DLD1 (cell line): ENCODE measurements around the gene STXBP3.

Source experiments
- in situ Hi-C: cut with HindIII; loops from 2 replicates; pipeline ENCODE4 v1.10.0; 2017; ENCODE audit warnings: low sequenced_read_pairs

STXBP3 gene

DNA sequence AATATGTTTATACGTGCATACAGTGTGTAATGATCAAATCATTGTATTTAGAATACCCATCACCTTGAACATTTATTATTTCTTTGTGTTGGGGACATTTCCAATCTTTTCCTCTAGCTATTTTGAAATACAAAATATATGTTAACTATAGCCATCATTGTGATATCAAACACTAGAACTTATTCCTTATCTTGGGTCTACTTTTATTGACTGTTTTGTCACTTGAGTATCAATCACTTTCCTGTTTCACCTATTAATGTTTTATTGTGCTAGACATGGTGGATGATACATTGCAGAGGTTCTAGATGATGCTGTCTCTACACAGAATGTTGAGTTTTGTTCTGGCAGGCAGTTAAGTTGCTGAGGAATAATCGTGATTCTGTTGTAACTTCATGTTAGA lies 45.9 kb downstream of the STXBP3 start:
- in situ Hi-C loops: no loop called here

- in situ Hi-C loops: no loop called here
Observed at GRCh38 chr1:108799001-108799400, 52.5 kb downstream of the STXBP3 start.

- in situ Hi-C loops: no loop called here
Observed at GRCh38 chr1:108801101-108801500, 54.6 kb downstream of the STXBP3 start.

DNA sequence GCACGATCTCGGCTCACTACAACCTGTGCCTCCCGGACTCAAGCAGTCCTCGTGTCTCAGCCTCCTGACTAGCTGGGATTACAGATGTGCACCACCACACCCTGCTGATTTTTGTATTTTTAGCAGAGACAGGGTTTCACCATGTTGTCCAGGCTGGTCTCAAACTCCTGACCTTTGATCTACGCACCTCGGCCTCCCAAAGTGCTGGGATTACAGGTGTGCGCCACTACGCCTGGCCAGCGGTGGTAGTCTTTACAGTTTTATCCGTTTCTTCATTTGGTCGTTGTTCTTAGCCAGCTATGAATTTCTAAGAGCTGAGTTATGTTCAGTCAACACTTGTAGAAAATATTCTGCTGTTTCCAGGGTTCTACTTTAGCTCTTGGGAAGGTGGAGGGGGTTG lies 57.1 kb downstream of the STXBP3 start:
- in situ Hi-C loops: no loop called here

DNA sequence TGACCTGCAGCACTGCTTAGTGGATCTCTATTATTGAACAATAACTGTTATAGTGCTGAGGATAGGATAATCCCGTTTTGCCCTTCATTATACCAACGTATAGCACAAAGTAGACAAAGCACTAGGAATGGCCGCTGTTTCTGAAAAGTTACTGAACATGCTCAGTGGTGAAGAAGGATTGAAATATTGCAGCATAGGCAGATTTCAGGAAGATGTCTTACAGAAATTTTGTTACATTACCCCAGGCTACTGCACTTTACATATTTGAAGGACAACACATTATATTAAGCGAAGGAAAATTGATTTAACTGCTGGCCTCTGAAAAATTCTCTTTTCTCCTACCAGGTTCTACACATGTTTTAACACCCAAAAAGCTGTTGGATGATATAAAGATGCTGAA lies 62.0 kb downstream of the STXBP3 start:
- in situ Hi-C loops: no loop called here

DNA sequence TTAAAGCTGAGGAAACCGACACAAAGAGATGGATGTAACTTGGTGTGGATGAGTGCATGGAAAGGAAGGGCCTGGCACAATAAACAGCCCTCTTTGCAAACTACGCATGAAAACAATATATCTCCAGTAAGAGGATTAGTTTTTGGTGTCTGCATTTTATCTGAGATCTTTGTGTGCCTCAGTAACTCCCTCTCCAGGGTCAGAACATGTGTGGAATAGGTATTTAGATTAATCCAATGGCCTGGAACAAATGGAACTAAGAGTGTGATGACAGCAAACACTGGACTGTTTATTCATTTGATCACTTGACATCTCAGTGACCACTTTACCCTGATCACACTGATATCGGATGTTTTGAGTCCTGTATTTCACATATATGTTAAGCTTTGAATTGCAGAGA lies 65.1 kb downstream of the STXBP3 start:
- in situ Hi-C loops: no loop called here

DNA sequence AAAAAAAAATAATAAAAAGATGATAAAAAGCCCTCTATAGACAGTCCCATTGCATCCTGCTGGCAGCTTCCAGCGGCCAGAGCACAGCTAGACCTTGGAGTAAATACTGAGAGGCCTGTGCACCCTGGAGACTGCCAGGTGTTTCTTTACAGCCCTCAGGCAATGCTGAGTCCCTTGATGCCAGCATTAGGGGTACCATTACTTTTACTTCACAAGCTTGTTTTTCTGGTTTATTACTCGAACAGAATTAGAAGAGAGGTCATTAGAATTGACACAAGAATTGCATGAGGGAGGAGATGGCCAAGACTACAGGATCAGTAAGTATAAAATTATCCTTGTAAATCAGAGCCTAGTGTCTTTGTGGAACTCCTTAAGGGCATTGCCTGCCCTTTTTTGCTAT lies 66.9 kb downstream of the STXBP3 start:
- in situ Hi-C loops: no loop called here

DNA sequence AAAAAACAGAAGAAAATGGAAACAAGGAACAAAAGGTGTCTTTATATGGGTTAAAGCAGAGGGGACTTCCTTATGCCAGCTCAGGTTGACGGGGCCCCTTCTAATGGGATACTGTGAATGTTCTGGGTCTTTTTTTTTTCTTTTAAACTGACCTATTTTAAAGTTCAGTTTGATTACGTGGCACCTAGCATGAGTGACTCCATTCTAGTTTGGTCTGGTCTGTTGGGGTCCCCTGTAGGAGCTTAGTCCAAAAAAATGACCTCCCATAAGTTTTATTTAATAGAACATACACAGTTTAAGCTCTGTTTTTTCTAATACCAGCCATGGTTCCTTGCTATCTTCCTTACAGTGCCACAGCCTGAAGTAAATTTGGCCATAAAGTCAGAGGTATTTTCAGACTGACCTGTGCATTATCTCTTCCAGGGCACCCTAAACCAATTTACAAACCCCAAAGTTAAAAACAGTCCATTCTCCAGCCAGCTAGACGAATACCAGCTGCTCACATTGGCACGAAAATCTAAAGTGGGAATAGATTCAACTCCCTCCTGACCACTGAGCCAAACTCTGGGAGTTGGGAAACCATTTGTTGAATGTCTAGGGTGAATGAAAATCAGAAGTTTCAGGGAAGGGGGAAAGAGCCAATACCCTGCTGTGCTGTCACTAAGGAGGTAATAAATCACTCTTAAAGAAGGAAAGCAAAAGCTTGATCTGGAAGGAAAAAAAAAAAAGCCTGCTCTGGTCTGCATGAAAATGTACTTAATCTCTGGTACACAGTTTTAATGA lies 68.1 kb downstream of the STXBP3 start:
- in situ Hi-C loops: no loop called here

DNA sequence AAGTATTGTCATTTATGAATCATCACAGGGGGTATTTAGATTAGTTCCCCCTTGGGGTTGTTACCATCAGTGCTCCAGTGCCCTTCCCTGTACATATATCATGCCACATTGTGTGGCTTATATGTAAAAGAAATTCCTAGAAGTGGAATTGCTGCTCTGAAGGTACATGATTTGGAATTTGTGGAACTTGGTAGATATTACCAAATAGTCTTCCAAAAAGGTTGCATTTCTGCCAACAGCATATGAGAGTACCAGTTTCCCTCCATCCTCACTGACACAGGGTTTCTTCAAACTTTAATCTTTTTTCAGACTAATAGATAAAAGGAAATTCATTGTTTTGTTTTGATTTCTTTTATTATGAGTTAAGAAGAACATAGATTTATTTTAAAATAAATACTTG lies 69.1 kb downstream of the STXBP3 start:
- in situ Hi-C loops: no loop called here

DNA sequence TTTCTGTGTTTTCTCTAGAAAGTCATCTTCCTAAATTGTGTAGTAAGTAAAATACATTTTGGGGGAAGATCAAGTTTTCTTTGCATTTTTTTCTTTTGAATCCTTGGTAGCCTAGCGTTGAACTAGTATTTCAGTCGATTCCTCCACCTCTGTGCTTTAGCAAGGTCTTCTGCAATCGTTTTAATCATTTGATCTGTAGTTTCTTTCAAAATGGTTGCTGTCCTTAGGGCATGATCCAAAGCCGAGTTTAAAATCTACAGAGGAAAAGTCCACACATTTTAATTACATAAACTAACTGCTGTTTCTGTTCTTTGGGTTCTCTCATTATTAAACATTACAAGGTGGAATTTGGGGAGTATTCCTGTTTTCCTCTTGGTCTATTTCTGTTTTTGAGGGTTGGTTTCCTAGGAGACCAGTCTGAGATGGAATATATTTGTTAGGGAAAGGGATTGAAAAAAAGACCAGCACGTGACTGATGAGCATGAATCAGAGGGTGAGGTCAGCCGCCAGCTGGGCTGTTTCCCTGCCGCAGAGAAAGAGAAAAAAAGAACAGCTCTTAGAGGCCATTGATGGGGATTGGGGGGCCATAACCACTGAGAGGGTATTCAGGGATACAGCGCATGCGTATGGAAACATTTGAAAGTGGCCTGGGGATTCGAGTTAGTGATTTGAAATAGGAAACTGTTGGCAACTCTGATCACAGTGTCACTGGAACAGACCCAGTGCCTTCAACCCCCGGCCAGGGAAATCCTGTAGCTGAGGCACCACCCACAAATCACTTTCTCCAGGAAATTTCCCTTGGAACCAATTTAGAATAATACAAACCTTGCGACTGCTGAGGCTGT lies 69.8 kb downstream of the STXBP3 start:
- in situ Hi-C loops: no loop called here

GRCh38 chr1:108817016-108817415 lies 70.5 kb downstream of the STXBP3 start:
- in situ Hi-C loops: no loop called here

DNA sequence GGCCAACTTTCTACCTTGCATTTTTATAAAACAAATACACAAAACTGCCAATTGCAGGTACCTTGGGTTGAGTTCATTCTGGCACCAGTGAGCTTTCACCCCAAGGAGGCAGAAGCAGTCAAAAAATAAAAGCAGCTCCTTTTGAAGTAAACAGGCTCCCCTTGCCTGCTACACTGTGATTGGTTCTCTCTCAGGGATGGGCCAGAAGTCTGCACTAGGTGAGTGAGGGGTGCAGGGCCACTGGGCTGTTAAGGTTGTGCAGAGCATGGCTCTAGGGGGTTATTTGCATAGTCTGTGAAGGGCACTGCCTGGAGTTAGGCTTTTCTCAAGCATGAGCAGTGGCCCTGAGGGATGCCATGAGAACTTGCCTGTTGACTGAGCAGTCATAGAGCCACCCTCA lies 71.3 kb downstream of the STXBP3 start:
- in situ Hi-C loops: no loop called here

DNA sequence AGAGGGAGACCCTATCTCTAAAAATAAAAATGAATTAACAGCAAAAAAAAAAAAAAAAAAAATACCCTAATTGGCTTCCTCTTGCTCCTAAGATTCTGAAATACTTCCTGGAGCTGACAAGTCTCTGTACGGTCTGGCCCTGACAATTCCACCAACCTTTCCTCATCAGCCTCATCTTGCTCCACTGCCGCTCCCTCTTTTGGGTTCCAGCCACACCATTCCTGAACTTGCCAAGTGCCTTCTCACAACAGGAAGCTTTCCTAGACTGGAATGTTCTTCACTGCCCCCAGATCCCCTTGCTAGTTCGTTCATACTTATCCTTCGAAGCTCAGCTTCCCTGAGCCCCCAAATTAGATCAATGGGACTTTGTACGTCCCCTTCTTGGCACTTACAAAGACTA lies 73.4 kb downstream of the STXBP3 start:
- in situ Hi-C loops: no loop called here

GRCh38 chr1:108823632-108824031 lies 77.2 kb downstream of the STXBP3 start:
- in situ Hi-C loops: no loop called here

DNA sequence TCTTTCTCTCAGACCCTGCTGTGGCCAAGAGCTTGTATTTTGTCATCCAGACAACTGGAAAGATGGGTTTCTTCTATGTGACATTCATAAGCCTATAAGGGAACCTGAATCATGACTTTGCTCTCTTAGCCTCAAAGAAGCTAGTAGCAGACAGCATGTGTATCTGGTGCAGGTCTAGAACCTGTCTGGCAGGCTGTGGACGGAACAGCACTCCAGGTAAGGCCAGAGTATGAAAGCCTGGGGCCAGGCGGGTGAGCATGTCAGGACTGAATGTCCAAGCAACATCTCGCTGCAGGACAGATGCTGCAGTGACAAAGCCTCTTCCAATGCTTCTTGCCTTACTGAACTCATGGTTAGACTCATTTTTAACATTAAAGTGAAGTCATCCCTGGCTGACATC lies 77.6 kb downstream of the STXBP3 start:
- in situ Hi-C loops: no loop called here

- in situ Hi-C loops: no loop called here
Observed at GRCh38 chr1:108826081-108826635, 79.7 kb downstream of the STXBP3 start.

DNA sequence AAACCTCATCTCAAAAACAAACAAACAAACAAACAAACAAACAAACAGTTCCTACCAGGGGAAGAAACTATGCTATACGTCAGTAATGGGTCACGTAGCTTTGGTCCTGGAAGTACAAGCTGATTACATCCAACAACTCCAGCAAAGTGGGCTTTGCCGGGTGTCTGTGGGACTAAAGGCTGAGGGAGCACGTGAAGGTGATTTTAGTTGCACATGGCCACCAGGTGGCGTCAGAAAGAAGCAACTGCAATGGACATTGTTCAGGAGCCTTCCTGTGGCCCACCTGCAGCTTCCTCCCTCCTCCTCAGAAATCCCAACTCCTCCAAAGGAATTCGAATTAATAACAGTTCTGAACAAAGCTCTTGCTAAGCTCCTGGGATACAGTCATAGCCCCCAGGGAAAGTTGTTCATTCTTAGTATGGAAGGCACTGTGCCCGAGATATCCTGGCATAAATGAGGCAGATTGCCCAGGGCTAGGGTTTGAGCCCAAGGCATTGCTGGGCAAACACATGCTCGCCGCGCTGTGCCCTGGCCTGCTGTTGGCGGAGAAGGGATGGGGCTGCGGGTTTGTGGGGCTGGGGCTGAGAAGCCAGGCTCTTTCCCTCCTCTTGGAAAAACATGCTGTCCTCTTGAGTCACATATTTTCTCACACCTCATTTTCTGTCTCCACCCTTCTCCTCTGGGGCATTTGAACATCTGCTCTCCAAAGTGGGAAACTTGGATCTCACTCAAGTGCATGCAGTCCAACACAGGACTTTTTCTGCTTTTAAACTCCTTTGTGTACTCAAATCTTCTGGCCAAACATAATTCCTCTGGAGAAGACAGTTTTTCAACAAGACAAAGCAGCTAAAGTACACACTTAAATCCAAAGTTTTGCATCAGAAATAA lies 81.8 kb downstream of the STXBP3 start:
- in situ Hi-C loops: no loop called here

DNA sequence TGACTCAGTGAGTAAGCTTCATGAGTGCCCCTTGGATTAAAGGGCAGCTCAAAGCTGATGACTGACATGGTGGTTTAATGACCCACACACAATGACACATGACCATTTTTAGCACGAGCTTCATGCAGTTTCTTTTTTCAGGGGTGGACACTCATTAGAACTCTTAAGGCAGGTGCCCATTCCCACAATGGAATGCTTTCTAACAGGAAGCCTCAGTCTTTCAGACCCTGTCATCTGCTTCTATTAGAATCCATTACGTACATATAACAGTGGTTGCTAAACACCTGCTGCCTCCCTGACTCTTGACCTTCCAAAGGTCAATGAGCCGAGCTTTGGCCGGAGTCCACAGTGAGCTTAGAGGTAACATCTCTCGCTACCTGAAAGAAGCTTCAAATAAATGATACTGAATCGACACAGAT lies 83.0 kb downstream of the STXBP3 start:
- in situ Hi-C loops: no loop called here

DNA sequence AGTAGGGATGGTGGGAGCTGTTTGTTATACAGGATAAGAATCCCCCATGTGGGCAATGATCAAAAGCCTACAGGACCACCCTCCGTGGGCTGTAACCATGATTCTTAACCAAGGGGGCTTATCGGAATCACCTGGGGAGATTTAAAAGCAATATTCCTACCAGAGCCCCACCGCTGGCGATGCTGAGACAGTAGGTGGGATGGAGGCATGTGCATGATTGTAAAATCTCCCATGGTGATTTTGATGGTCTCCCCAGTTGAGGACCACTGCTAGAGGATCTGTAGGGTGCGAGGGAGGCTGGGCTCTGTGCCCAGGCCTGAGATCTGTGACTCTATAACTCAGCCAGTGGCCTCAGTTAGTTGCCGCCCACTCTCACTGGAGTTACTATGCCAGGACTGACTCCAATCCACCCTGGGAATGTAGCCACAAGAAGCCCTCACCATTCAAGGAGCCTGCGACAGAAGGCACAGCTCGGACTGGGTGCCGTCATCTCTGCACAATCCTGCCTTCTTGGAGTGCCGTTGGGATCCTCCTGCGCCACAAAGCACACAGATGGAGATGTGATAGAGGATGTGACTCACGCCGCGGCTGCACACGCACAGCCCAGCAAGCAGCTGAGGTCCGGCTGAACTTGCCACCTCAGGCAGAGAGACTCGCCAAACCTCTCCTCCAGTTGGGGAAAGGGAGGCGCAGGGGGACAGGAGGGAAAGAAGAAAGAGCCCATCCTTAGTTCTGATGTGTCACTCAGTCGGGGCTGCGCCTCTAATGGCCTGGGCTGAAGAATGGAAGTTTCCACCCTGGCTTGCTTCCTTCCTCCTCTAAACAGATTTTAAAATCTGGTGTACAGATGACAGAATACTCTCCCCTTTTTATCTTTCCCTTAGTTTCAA lies 83.9 kb downstream of the STXBP3 start:
- in situ Hi-C loops: no loop called here

DNA sequence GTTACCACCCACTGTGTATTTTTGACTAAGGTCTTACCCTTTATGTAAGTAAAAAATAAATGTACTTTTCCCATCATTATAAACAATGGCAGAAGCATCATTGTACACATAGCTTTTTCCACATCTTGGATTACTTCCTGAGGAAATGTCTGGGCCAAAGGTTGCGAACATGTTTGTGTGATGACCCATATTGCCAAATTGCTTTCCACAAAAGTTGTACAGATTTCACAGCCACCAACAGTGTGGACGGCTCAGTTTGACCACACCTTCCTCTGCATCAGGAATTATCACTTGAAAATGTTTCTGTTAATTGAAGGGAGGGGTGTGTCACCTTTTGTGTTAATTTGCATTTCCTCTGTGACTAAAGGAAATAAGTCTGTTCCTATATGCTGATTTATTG lies 84.8 kb downstream of the STXBP3 start:
- in situ Hi-C loops: no loop called here
